MM.1S (cell line): ENCODE measurements around the gene USP31.

Experiments used
- CTCF ChIP-seq: fragments of 300-600 bp; sonication (generic); IDR thresholded peaks from 2 replicates; pipeline ENCODE4 v1.5.1; 2016; ENCODE audit warnings: antibody characterized with exemption, low read length, mixed read lengths
- EZH2 ChIP-seq: fragments of 300-600 bp; sonication (generic); optimal IDR thresholded peaks from 2 replicates; pipeline ENCODE3; 2017; ENCODE audit warnings: low read depth, mild to moderate bottlenecking, antibody characterized with exemption, low read length, mixed read lengths

GRCh38 chr16:23048164-23048563, 101.1 kb downstream of the USP31 start:
- TF ChIP-seq CTCF (no peak), EZH2 (no peak)
